ENCODE measurements around the gene PPP2R3C. TPM values are rescaled to one million over a fixed set of nuclear protein-coding genes. Genes with fewer than 3 reads are reported as not detected.

The PPP2R3C gene
- total and polyA plus RNA-seq, 2 of the 13 experiments (the other 11 are each of a cell fraction or from before 2014, with no cell fraction given) = 63.4 to 102 TPM

GRCh38 chr14:35046048-35046750, 75.6 kb downstream of the PPP2R3C start, which contains the start of gene FAM177A1 (continued):
- peak; percentile 89 for TF ChIP-seq ZBTB25 (CRISPR knock-in tag; IDR thresholded peaks at IDR 0.05)
- TF ChIP-seq MED1 (CRISPR knock-in tag; IDR thresholded peaks at IDR 0.05) = peak; percentile 94
- no peak for TF ChIP-seq PCBP1 (IDR thresholded peaks at IDR 0.05; ENCODE audit: borderline replicate concordance, low read depth, low read length)
- no peak; the same call in 1 of the 2 replicates for TF ChIP-seq ZNF30 (CRISPR knock-in tag; IDR thresholded peaks at IDR 0.05)
- TF ChIP-seq ZNF24 (IDR thresholded peaks at IDR 0.05) = no peak
- TF ChIP-seq ZNF510 (CRISPR knock-in tag; IDR thresholded peaks at IDR 0.05; ENCODE audit: low read depth) = no peak; the same call in 1 of the 2 replicates
- TF ChIP-seq BCL6 (CRISPR knock-in tag; IDR thresholded peaks at IDR 0.05) = 0 out of 2 replicates have a peak, but pooled peaks have one; percentile 31
- TF ChIP-seq RXRA (CRISPR knock-in tag; IDR thresholded peaks at IDR 0.05) = peak; percentile 75
- TF ChIP-seq MTF1 (CRISPR knock-in tag; IDR thresholded peaks at IDR 0.05) = peak; percentile 56
- TF ChIP-seq ATF1 (CRISPR knock-in tag; IDR thresholded peaks at IDR 0.05) = no peak; the same call in 1 of the 2 replicates
- TF ChIP-seq PHB2 (IDR thresholded peaks at IDR 0.05; ENCODE audit: partially characterized antibody) = no peak
- TF ChIP-seq ZNF230 (CRISPR knock-in tag; IDR thresholded peaks at IDR 0.05) = peak; percentile 99
- TF ChIP-seq THAP11 (CRISPR knock-in tag; IDR thresholded peaks at IDR 0.05) = peak; percentile 91
- TF ChIP-seq HNF1A (IDR thresholded peaks at IDR 0.05; ENCODE audit: low read depth) = peak; percentile 23; the same call in 1 of the 2 replicates
- peak; percentile 79 for TF ChIP-seq HNF1A (CRISPR knock-in tag; IDR thresholded peaks at IDR 0.05; ENCODE audit: borderline replicate concordance)
- no peak; the same call in none of the 2 replicates for TF ChIP-seq MEIS1 (CRISPR knock-in tag; IDR thresholded peaks at IDR 0.05; ENCODE audit: borderline replicate concordance)
- no peak for TF ChIP-seq FOXK2 (IDR thresholded peaks at IDR 0.05)
- peak; percentile 97 for TF ChIP-seq BRCA1 (CRISPR knock-in tag; IDR thresholded peaks at IDR 0.05)
- TF ChIP-seq ZNF225 (CRISPR knock-in tag; IDR thresholded peaks at IDR 0.05) = peak; percentile 98
- TF ChIP-seq KDM6A (CRISPR knock-in tag; IDR thresholded peaks at IDR 0.05; ENCODE audit: low read depth) = no peak
- no peak for TF ChIP-seq TRIM24 (CRISPR knock-in tag; IDR thresholded peaks at IDR 0.05)
- TF ChIP-seq ZMAT3 (CRISPR knock-in tag; conservative IDR thresholded peaks at IDR 0.05) = peak; percentile 98
- TF ChIP-seq HMG20B (CRISPR knock-in tag; conservative IDR thresholded peaks at IDR 0.05) = no peak
- TF ChIP-seq ZNF580 (CRISPR knock-in tag; IDR thresholded peaks at IDR 0.05; ENCODE audit: borderline replicate concordance, low read depth) = peak; percentile 93
- TF ChIP-seq ZNF563 (CRISPR knock-in tag; IDR thresholded peaks at IDR 0.05) = peak; percentile 99
- TF ChIP-seq ZNF564 (CRISPR knock-in tag; IDR thresholded peaks at IDR 0.05) = peak; percentile 96
- TF ChIP-seq MTA1 (CRISPR knock-in tag; IDR thresholded peaks at IDR 0.05; ENCODE audit: borderline replicate concordance) = peak; percentile 97
- TF ChIP-seq ZNF724P (CRISPR knock-in tag; IDR thresholded peaks at IDR 0.05; ENCODE audit: borderline replicate concordance) = peak; percentile 94
